ENCODE measurements around the gene TMEM225.

GRCh38 chr11:123924027-123924426, 38.6 kb upstream of the TMEM225 start:
- TF ChIP-seq CREB5 (CRISPR knock-in tag; IDR thresholded peaks at IDR 0.05; ENCODE audit: low read depth): no peak
- TF ChIP-seq POU6F1 (CRISPR knock-in tag; IDR thresholded peaks at IDR 0.05; ENCODE audit: borderline replicate concordance, low read depth): no peak
- no peak for TF ChIP-seq PATZ1 (CRISPR knock-in tag; IDR thresholded peaks at IDR 0.05; ENCODE audit: borderline replicate concordance)
